GM21390 (cell line): ENCODE results near the gene DHRS7B.
"Not testable (repeated sequence)": the region's sequence is repeated elsewhere in the genome, so short reads cannot be mapped to it uniquely, and the experiment has no call there.

Source experiments
- ATAC-seq: cut with Tn5 transposase; IDR thresholded peaks from one replicate; pipeline ENCODE4 v1.9.1; 2021; ENCODE audit not compliant: unreplicated experiment

Gene DHRS7B

GRCh38 chr17:21107067-21107650 is 19.6 kb upstream of the DHRS7B start:
- ATAC-seq = not testable (repeated sequence)

GRCh38 chr17:21108651-21109050 is 18.1 kb upstream of the DHRS7B start:
- ATAC-seq = no peak

- ATAC-seq = no peak
Observed at GRCh38 chr17:21113049-21113690, 13.6 kb upstream of the DHRS7B start.

- ATAC-seq = no peak
Observed at GRCh38 chr17:21113716-21114115, 13.0 kb upstream of the DHRS7B start.

- not testable (repeated sequence) for ATAC-seq
Observed at GRCh38 chr17:21114791-21115190, 12.0 kb upstream of the DHRS7B start.

- ATAC-seq = no peak
Observed at GRCh38 chr17:21119247-21119918, 7.4 kb upstream of the DHRS7B start.

GRCh38 chr17:21119919-21120249 is 6.9 kb upstream of the DHRS7B start:
- no peak for ATAC-seq

GRCh38 chr17:21124086-21124485 is 2.7 kb upstream of the DHRS7B start:
- no peak for ATAC-seq

- ATAC-seq = not testable (repeated sequence)
Observed at GRCh38 chr17:21124517-21124916, 2.2 kb upstream of the DHRS7B start.

GRCh38 chr17:21125862-21126261 is 902 bp upstream of the DHRS7B start:
- ATAC-seq = no peak

- ATAC-seq = no peak
Observed at GRCh38 chr17:21127509-21128077, 829 bp downstream of the DHRS7B start.

- ATAC-seq = no peak
Observed at GRCh38 chr17:21129023-21129681, 2.4 kb downstream of the DHRS7B start.

- ATAC-seq = no peak
Observed at GRCh38 chr17:21131137-21131536, 4.4 kb downstream of the DHRS7B start.

- ATAC-seq = no peak
Observed at GRCh38 chr17:21132428-21132827, 5.7 kb downstream of the DHRS7B start.

GRCh38 chr17:21134559-21134958 is 7.8 kb downstream of the DHRS7B start:
- no peak for ATAC-seq

- ATAC-seq = no peak
Observed at GRCh38 chr17:21140911-21141310, 14.1 kb downstream of the DHRS7B start.

- ATAC-seq = no peak
Observed at GRCh38 chr17:21141331-21141730, 14.6 kb downstream of the DHRS7B start.

GRCh38 chr17:21142065-21142464 is 15.3 kb downstream of the DHRS7B start:
- not testable (repeated sequence) for ATAC-seq

GRCh38 chr17:21143695-21144094 is 16.9 kb downstream of the DHRS7B start:
- ATAC-seq = no peak

- not testable (repeated sequence) for ATAC-seq
Observed at GRCh38 chr17:21144299-21144698, 17.5 kb downstream of the DHRS7B start.

GRCh38 chr17:21146362-21147015 is 19.7 kb downstream of the DHRS7B start:
- no peak for ATAC-seq
